NCI-H524 (cell line): ENCODE results near the gene GATAD1.
"Not testable (repeated sequence)": the region's sequence is repeated elsewhere in the genome, so short reads cannot be mapped to it uniquely, and the experiment has no call there.

Experiments used
- DNase-seq, 2 experiments: peaks; one replicate each; lab custom pipeline; 2025; lab: John Stamatoyannopoulos, UW

Gene GATAD1

DNA sequence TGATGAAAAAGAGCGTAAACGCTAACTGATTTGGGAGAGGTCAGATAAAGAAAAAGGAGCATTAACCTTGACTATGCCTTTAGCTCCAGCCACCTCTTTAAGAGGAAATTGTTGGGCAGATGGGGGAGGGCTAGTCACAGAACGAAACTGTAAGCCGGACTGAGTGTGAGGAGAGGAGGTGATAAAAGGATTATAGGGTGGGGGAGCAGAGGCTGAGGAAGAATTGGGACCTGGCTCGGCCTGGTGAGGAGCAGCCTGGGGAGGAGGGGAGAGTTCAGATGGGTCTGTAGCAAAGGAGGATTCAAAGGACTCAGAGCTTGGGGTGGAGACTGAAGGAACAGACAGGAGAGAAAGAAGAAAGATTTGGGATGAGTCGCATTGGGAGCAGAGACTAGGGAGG is 36.3 kb downstream of the GATAD1 start:
- peak; percentile 64 to 81 for DNase-seq

DNA sequence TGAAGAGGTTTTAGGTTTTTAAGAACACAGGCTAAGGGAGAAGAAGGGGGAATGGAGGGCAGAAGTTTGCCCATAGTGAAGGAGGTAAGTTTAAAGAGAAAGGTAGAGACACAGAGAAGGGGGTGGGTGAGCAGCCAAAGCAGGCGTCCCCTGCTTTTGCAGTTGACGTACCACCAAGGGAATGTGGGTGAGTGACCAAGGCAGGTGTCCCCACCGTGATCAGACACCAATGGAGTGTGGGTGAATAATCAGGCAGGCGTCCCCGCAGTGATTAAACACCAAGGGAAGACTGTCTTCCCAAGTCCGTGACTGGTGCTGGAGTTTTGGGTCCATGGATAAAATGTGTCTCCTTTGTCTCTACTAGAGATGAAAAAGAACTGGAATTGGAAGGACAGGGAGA is 36.9 kb downstream of the GATAD1 start:
- not testable (repeated sequence) for DNase-seq

DNA sequence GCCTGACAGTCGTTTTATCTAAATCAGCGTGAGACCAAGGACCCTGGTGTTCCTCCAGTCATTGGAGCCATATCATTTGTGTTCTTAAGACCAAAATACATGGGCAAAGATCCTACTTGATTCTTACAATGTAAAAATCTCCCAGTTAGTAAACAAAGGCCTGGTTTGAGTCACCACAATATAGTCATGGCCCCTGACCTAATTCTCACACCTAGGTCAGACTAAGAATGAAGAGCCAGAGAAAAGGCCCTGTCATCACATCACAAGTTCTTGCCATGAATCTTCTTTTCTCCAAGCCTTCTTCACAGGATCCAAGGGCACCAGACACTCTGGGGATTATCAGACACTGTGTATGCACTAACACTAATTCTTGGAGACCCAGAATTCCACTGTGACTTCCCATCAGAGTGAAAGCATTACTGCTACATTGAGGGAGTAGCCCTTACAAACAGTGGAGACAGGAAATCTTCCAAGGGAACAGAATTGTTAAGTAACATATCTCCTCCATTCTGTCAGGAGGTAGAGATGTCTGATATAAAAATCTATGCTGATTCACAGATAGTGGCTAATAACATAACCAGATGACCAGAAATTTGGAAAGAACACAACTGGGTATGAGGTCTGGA is 38.1 kb downstream of the GATAD1 start:
- DNase-seq = no peak

DNA sequence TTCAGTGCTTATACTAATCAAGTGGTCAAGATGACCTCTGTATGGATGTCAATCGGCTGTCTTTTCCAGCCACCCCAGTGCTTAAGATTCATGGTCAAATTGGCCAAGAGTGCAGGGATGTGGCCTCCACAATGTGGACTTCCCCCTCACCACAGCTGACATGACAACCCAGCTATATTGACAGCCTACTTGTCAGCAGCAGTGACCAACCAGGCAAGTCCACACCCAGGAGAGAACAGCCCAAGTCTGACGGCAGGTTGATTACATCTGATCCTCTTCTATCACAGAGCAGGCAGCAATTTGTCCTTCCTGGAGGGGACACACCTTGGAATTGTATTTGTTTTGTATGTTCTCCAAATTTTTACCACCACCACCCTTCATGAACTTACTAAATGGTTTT is 38.7 kb downstream of the GATAD1 start:
- DNase-seq = no peak

DNA sequence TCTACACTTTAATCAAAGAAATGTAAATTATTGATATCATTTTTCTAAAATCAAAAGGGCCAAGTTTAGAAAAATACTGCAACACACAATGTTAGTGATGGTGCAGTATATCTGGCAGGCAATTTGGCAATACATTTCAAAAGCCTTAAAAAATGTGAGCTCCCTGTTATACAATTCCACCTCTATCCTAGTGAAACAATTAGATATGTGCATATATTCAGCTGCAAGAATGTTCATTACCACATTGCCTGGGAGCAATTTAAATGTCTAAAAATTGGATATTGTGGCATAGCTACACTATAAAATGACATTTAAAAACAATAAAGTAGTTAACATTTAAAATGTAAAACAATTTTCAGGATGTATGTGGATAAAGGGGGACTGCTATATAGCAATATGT is 40.5 kb downstream of the GATAD1 start:
- DNase-seq = no peak

DNA sequence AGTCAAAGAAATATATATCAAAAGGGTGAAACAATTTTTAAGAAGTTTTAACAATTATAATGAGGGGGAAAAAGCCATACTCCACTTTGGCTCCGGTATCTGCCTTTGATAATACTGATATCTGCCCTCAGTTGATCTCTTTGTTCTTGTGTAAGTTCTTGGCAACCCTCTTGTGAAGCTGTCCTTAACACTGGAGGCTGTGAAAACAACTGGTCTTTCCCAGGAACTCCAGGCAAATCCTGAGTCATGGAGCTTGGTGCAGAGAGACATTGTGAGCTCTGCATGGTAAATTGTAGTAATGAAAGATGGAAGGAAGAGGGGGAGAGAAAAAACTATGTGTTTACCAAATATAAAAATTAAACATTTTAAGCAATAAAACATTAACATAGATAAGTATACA is 42.4 kb downstream of the GATAD1 start:
- no peak for DNase-seq

DNA sequence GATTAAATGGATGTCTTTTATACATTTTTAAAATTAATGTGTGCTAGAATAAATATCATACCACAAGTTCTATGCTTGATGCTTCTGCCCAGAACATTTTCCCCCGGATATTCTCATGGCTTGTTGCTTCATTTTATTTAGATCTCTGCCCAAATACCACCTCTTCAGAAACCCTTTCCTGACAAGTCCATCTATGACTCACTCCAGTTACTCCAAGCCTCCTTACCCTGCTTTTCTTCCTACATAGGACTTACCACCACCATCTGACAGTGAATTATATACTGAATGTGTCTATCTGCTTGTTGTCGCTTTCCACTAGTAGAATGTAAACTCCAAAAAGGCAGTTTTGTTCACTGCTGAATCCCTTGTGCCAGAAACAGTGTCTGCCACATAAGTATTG is 49.6 kb downstream of the GATAD1 start:
- no peak for DNase-seq

DNA sequence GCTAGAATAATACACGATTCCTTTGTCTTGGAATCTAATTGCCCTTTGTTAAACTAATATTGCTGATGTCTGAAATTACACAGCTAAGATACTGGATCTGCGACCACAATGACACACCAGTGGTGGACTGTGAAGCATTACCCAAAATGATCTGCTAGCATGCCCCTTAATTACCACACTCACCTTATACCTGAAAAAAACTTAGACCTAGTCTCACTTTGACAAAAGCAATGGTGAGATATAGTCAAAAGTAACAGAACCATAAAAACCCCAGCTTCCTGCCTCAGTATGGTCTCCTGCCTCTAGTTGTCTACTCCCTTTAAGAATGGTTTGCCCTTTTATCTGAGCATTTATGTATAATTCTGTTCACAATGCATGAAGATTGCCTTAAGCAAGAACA is 51.3 kb downstream of the GATAD1 start:
- no peak for DNase-seq

DNA sequence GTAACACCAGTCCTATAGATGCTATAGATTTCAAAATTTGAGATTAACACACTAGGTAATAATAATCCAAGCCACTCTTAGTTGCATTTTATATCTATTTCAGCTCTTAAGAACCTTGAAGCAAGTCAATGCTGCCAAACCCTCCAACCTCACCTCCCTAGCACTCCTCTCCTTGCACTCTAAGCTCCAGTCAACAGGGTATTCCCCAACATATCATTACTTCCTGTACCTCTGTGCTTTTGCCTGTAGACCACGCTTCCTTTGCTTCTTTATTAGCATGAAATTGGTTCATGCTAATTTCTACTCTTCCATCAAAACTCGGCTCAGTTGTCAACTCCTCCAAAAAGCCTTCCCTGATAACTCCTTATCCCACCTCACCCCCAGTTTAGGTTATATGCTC is 56.5 kb downstream of the GATAD1 start:
- DNase-seq = no peak

DNA sequence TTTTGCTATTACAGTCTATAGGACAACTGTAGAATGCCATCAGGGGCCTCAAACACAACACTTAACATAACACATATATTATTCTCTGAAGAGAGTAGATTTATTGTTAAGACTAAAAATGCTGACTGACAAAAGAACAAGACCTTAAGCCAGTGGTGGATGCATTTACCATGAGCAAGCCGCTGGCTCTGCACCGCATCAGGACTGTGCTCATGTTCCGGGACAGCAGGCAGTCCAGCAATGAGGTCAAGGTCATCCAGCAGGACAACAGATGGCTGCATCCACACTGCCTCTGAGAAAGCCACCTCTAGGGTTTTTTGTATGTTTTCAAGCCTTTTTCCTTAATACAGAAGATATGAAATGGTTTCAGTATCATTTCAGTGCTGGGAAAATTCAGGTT is 57.3 kb downstream of the GATAD1 start:
- no peak for DNase-seq

DNA sequence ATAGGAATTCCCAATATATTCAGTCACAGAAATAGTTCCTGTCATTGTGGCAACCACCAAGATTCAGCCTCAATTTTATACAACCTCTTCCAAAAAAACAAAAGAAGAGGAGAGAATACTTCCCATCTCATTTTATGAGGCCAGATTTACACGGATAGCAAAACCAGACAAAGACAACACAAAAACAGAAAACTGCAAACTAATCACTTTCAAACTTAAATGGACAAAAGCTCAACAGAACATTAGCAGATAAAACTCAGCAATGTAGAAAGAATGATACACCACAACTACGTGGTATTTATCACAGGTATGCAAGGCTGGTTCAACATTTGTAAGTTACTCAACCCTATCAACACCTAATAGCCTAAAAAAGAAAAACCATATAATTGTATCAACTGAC is 59.1 kb downstream of the GATAD1 start:
- DNase-seq = no peak

DNA sequence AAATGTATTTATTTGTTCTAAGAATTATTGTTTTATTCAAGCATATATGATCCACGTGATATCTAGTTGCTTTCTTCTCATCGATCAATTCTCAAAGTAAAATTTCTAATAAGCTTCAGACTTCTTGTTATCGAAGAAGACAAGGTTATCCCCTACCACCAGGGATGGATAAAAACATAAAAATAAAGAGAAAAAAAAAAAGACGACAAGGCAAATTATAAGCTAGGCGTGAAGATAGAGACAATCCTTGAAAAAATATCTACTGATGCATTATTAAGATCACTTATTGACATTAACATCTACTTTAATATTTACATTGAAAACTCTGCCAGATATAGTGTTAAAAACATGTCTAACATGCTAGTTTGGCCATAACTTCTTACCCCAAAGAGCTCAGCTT is 61.7 kb downstream of the GATAD1 start:
- no peak for DNase-seq
